Measurements from ENCODE around the gene LAIR2.

Gene LAIR2, protein sequence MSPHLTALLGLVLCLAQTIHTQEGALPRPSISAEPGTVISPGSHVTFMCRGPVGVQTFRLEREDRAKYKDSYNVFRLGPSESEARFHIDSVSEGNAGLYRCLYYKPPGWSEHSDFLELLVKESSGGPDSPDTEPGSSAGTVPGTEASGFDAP

DNA sequence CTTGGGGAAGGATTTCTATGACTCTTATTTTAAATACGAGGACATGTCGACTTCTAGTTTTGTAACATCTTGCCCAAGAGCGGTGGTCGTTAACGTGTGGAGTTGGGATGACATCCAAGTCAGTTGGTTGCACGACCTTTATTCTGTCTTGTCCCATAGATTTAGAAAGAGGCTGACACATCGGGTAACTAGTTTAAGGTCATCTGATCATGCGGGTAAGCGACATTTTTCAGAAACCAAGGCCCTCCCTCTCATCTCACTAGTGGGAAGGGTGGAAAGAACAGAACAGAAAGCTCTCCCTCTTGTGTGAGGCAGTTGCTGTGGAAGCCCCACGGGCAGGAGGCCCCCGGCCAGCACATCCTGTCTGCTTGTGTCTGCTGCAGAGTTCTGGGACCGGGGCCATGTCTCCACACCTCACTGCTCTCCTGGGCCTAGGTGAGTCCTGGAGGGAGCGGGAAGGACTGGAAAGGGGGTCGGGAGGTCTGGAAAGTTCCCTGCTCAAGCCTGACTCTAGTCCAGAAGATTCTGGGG is at the start of gene LAIR2:
Gene LAIR2, plus strand, starts transcription at position 314 of the 531 bp plus-strand sequence. Its CDS starts 88 bp downstream, at position 402.
- Histone ChIP-seq H3K9ac (ENCODE audit: low read depth, low read length) (no peak within 1 kb of the TSS), H3K36me3 (ENCODE audit: control insufficient read depth, insufficient read depth, low read length) (no peaks in the 10 kb centered on the region), H3K27me3 (ENCODE audit: control insufficient read depth, insufficient read depth, low read length) (no peaks in the 10 kb centered on the region), H3K9me3 (ENCODE audit: control insufficient read depth, insufficient read depth, low read length) (peaks cover 37% of the 10 kb centered on the region), H3K27ac (ENCODE audit: low read depth, low read length) (no peak within 1 kb of the TSS), H3K4me1 (ENCODE audit: control insufficient read depth, insufficient read depth, low read length) (no peaks in the 10 kb centered on the region), H3K4me3 (ENCODE audit: low read depth, low read length) (no peak within 1 kb of the TSS)

DNA sequence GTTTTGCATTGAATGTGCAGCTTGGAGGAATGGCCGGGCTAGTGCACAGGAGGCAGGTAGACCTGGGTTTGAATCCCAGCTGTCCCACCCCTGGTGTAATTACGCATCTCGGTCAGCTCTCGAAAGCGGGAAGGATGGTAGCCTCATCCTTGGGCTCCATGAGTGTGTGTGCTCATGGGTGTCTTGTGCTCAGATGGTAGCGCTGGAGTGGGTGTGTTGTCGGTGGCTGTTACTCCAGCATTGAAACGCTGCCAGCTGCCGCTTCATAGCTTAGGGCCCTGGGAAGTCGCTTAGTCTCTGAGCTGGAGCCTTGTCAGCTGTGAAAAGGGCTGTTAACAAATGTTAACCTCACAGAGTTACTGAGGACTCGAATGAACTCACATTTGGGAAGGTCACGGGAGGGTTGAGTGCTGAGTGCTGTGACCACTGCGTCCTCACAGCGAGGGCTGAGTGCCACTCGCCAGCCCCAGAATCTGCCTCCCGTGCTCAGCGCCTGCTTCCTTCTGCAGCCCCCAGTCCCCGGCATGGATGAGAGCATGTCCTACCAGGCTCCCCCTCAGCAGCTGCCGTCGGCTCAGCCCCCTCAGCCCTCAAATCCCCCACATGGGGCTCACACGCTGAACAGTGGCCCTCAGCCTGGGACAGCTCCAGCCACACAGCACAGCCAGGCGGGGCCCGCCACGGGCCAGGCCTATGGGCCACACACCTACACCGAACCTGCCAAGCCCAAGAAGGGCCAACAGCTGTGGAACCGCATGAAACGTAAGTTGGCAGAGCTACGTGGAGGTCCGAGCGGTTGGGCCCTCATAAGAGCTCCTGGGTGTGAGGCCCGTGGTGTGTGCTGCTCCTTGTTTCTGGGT is 48.5 kb upstream of the LAIR2 start:
- no peak overlapping the region for H3K4me3 ChIP-seq (ENCODE audit: low read depth, low read length)
- no peaks in the 10 kb centered on the region for H3K27me3 ChIP-seq (ENCODE audit: control insufficient read depth, insufficient read depth, low read length)
- no peak overlapping the region for H3K9ac ChIP-seq (ENCODE audit: low read depth, low read length)
- no peaks in the 10 kb centered on the region for H3K9me3 ChIP-seq (ENCODE audit: control insufficient read depth, insufficient read depth, low read length)
- no peaks in the 10 kb centered on the region for H3K4me1 ChIP-seq (ENCODE audit: control insufficient read depth, insufficient read depth, low read length)
- no peak overlapping the region for H3K27ac ChIP-seq (ENCODE audit: low read depth, low read length)
- H3K36me3 ChIP-seq (ENCODE audit: control insufficient read depth, insufficient read depth, low read length): peaks cover 84% of the 10 kb centered on the region

DNA sequence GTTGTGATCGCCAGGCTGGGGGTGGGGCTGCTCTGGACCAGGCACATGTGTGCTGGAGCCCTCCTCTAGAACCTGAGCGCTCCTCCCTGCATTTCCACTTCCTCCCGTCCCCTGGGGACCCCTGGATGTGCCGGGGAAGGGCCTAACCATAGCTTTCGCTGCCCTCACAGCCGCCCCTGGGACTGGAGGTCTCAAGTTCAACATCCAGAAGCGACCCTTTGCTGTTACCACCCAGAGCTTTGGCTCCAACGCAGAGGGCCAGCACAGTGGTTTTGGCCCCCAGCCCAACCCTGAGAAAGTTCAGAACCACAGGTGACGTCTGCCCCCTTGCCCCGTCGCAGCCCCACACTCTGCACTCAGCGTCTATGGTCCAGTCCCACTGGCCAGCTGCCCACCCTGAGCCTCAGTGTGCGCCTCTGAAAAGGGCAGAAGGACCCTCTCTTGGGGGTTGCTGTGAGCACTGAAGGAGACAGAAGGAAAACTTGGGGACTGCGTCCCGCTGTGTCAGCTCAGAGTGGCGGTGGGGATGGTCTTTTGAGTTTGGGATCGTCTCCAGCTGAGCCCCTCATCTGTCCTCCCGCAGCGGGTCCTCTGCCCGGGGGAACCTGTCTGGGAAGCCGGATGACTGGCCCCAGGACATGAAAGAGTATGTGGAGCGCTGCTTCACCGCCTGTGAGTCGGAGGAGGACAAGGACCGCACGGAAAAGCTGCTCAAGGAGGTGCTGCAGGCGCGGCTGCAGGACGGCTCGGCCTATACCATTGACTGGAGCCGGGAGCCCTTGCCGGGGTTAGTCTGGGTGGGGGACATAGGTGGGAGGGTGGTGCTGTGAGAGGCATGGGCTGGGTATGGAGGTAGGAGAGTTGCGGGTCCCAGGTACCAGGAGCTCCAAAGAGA is 47.6 kb upstream of the LAIR2 start:
- Histone ChIP-seq H3K9ac (ENCODE audit: low read depth, low read length) (no peak overlapping the region), H3K9me3 (ENCODE audit: control insufficient read depth, insufficient read depth, low read length) (no peaks in the 10 kb centered on the region), H3K27ac (ENCODE audit: low read depth, low read length) (no peak overlapping the region), H3K4me3 (ENCODE audit: low read depth, low read length) (no peak overlapping the region), H3K4me1 (ENCODE audit: control insufficient read depth, insufficient read depth, low read length) (no peaks in the 10 kb centered on the region), H3K36me3 (ENCODE audit: control insufficient read depth, insufficient read depth, low read length) (peaks cover 93% of the 10 kb centered on the region), H3K27me3 (ENCODE audit: control insufficient read depth, insufficient read depth, low read length) (no peaks in the 10 kb centered on the region)

DNA sequence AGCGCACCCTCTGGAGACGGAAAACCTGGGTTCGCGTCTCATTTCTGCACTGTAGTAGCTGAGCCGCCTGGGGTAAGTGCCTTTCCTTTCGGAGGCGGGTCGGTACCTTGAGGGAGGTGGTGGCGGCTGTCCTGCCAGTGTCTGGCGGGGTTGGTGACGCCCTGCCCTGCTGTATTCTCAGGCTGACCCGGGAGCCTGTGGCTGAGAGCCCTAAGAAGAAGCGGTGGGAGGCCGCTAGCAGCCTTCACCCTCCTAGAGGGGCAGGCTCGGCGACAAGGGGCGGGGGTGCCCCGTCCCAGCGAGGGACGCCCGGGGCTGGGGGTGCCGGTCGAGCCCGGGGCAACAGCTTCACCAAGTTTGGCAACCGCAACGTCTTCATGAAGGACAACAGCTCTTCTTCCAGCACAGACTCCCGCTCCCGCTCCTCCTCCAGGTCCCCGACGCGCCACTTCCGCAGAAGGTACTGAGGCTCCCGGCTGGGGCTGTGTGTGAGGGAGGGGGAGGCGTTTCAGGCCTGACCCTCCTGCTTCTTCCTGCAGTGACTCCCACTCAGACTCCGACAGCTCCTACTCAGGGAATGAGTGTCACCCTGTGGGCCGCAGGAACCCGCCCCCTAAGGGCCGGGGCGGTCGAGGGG is 46.7 kb upstream of the LAIR2 start:
- no peaks in the 10 kb centered on the region for H3K4me1 ChIP-seq (ENCODE audit: control insufficient read depth, insufficient read depth, low read length)
- H3K9me3 ChIP-seq (ENCODE audit: control insufficient read depth, insufficient read depth, low read length): no peaks in the 10 kb centered on the region
- H3K36me3 ChIP-seq (ENCODE audit: control insufficient read depth, insufficient read depth, low read length): peaks cover 97% of the 10 kb centered on the region
- no peak overlapping the region for H3K27ac ChIP-seq (ENCODE audit: low read depth, low read length)
- H3K27me3 ChIP-seq (ENCODE audit: control insufficient read depth, insufficient read depth, low read length): no peaks in the 10 kb centered on the region
- H3K4me3 ChIP-seq (ENCODE audit: low read depth, low read length): no peak overlapping the region
- no peak overlapping the region for H3K9ac ChIP-seq (ENCODE audit: low read depth, low read length)

DNA sequence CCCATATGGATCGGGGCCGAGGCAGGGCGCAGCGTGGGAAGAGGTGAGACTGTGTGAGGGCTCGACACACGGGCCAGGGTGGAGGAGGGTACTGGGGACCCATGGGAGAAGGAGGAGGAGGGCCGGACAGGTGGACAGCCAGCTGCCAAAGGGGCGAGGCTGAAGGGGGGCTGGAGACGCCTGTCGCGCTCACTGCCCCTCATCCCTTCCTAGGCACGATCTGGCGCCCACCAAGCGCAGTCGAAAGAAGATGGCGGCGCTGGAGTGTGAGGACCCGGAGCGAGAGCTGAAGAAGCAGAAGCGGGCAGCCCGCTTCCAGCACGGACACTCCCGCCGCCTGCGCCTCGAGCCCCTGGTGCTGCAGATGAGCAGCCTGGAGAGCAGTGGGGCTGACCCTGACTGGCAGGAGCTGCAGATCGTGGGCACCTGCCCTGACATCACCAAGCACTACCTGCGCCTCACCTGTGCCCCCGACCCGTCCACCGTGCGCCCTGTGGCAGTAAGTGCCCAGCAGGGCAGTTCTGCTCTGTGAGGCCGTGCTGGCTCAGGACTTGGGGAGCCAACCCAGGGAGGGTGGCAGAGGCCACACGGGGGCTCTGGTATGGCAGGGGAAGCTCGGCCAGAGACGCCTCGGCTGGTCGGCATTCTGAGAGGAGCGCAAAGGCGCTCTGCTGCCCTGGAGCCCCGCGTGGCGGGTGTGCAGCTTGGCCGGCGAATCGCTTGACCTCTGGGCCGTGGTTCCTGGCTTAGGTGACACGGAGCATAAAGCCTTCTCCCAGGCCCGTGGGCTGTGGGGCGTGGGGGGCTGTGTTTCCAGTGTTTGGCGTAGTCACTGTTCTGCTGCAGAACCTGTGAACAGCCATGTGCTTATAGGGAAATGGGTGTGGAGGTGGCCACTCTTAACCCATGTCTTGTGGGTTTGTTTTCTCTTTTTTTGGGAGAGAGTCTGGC is 45.9 kb upstream of the LAIR2 start:
- no peaks in the 10 kb centered on the region for H3K4me1 ChIP-seq (ENCODE audit: control insufficient read depth, insufficient read depth, low read length)
- H3K4me3 ChIP-seq (ENCODE audit: low read depth, low read length): no peak overlapping the region
- no peaks in the 10 kb centered on the region for H3K27me3 ChIP-seq (ENCODE audit: control insufficient read depth, insufficient read depth, low read length)
- H3K9ac ChIP-seq (ENCODE audit: low read depth, low read length): no peak overlapping the region
- no peaks in the 10 kb centered on the region for H3K9me3 ChIP-seq (ENCODE audit: control insufficient read depth, insufficient read depth, low read length)
- H3K36me3 ChIP-seq (ENCODE audit: control insufficient read depth, insufficient read depth, low read length): peaks cover 97% of the 10 kb centered on the region
- no peak overlapping the region for H3K27ac ChIP-seq (ENCODE audit: low read depth, low read length)

DNA sequence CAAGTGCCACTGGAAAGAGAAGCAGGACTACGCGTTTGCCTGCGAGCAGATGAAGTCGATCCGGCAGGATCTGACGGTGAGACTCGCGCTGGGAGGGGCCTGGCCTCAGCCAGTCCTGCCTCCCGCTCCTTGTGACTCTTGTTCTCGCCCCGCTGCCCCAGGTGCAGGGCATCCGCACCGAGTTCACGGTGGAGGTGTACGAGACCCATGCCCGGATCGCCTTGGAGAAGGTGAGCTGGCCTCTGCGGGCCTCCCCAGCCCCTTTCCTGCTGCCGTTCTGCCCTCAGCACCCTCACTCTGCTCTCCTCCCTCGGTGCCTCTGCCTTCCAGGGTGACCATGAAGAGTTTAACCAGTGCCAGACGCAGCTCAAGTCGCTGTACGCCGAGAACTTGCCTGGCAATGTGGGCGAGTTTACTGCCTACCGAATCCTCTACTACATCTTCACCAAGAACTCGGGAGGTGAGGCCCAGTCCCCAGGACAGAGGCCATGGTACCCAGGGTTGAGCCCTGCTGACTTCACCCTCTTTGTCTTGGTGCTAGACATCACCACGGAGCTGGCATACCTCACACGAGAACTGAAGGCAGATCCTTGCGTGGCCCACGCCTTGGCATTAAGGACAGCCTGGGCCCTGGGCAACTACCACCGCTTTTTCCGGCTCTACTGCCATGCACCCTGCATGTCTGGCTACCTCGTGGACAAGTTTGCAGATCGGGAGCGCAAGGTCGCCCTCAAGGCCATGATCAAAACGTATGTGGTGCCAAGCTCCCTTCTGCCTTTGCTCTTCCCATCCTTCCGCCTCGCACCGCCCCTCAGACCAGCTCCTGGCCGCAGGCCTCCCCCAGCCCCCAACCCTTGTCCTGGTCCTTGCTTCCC is 44.6 kb upstream of the LAIR2 start:
- Histone ChIP-seq H3K9me3 (ENCODE audit: control insufficient read depth, insufficient read depth, low read length) (no peaks in the 10 kb centered on the region), H3K27ac (ENCODE audit: low read depth, low read length) (no peak overlapping the region), H3K36me3 (ENCODE audit: control insufficient read depth, insufficient read depth, low read length) (peaks cover 89% of the 10 kb centered on the region), H3K4me1 (ENCODE audit: control insufficient read depth, insufficient read depth, low read length) (no peaks in the 10 kb centered on the region), H3K27me3 (ENCODE audit: control insufficient read depth, insufficient read depth, low read length) (no peaks in the 10 kb centered on the region), H3K4me3 (ENCODE audit: low read depth, low read length) (no peak overlapping the region), H3K9ac (ENCODE audit: low read depth, low read length) (no peak overlapping the region)

DNA sequence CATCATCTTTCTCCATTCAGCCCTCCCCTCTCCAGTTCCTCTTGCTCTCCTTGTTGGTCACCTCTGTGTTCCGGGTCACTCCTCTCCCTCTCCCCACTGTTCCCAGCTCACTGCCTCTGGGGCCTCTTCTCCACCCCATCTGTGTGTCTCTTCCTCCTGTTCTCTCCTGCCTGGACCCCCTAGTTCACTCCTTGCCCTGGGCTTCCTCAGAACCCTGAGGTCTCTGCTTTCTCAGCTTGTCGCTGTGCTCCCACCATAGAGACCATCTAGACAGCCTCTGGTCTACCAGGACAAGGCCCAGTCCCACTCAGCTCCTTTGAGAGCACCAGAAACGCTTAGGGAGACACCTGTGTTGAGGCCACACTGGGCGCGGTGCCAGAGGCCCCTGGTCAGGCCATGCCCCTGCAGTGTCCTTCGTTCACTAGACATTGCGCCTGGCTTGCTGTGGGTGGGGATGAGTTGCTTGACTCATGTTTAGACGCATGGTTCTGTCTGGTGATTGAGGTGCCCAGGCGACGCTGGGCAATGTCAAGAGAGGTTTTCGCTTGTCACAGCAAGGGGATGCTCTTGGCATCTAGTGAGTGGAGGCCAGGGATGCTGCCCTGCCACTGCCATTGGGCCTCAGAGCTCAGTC is 43.9 kb upstream of the LAIR2 start:
- H3K27me3 ChIP-seq (ENCODE audit: control insufficient read depth, insufficient read depth, low read length): no peaks in the 10 kb centered on the region
- H3K4me3 ChIP-seq (ENCODE audit: low read depth, low read length): no peak overlapping the region
- H3K9me3 ChIP-seq (ENCODE audit: control insufficient read depth, insufficient read depth, low read length): no peaks in the 10 kb centered on the region
- H3K36me3 ChIP-seq (ENCODE audit: control insufficient read depth, insufficient read depth, low read length): peaks cover 82% of the 10 kb centered on the region
- H3K4me1 ChIP-seq (ENCODE audit: control insufficient read depth, insufficient read depth, low read length): no peaks in the 10 kb centered on the region
- H3K27ac ChIP-seq (ENCODE audit: low read depth, low read length): no peak overlapping the region
- H3K9ac ChIP-seq (ENCODE audit: low read depth, low read length): no peak overlapping the region

DNA sequence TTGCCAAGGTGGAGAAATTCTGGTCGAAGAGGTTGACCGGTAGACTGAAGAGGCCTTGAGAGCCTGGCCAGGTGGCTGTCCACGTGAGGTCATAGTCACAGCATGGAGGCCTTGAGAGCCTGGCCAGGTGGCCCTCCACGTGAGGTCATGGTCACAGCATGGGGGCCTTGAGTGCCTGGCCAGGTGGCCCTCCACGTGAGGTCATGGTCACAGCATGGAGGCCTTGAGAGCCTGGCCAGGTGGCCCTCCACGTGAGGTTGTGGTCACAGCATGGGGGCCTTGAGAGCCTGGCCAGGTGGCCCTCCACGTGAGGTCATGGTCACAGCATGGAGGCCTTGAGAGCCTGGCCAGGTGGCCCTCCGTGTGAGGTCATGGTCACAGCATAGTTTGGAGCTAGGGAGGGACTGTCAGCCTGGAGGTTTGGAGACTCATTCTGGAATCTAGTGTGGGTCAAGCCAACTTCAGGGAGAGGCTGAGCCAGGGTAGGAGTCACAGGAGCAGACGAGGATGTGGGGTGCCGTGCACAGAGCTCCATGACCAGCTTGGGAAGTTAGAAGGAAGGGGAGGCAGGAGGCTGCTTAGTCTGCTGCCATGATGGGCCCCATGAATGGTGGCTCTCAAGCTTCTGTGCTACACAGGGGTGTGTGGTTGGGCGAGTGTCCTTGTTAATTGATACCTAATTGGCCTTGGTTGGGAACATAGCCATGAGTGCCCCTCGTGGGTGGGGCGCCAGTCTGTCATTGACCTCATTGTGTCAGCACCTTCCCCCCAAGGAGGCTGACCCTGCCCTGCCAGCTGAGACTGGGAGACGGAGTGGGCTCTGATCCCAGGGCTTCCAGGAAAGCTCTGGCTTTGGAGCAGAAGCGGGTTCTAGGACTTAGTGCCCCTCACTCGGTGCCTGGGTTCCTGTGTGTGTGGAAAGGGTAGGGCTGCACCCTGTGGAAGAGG is 43.1 kb upstream of the LAIR2 start:
- Histone ChIP-seq H3K27ac (ENCODE audit: low read depth, low read length) (no peak overlapping the region), H3K27me3 (ENCODE audit: control insufficient read depth, insufficient read depth, low read length) (no peaks in the 10 kb centered on the region), H3K36me3 (ENCODE audit: control insufficient read depth, insufficient read depth, low read length) (peaks cover 74% of the 10 kb centered on the region), H3K4me3 (ENCODE audit: low read depth, low read length) (no peak overlapping the region), H3K9ac (ENCODE audit: low read depth, low read length) (no peak overlapping the region), H3K9me3 (ENCODE audit: control insufficient read depth, insufficient read depth, low read length) (no peaks in the 10 kb centered on the region), H3K4me1 (ENCODE audit: control insufficient read depth, insufficient read depth, low read length) (no peaks in the 10 kb centered on the region)
